A549 (cell line): Measurements from ENCODE around the gene LRRC17.

Source experiments
- EP300 ChIP-seq, 2 experiments: fragments of >200 bp; sonication (Bioruptor Twin); formaldehyde crosslinking; IDR thresholded peaks; 2 replicates in 1 of 2; 3 replicates in 1 of 2; pipeline ENCODE4 v1.6.1; 2016 to 2017
- FOSL2 ChIP-seq, 2 experiments: fragments of 450-650 bp in 1 of 2; fragments of >200 bp in 1 of 2; sonication (Bioruptor Twin) in 1 of 2; formaldehyde crosslinking; IDR thresholded peaks; 2 replicates each; pipeline versions ENCODE4 v1.5.0 to v1.6.1; 2016 to 2020; ENCODE audit warnings: mild to moderate bottlenecking in 1 of 2, moderate library complexity in 1 of 2
- HOXB5 ChIP-seq: fragments of 250-450 bp; sonication (Bioruptor Pico); IDR thresholded peaks from 2 replicates; pipeline ENCODE4 v1.5.0; 2020; ENCODE audit warnings: mild to moderate bottlenecking, moderate library complexity
- KDM1A ChIP-seq: fragments of 200-600 bp; sonication (generic); IDR thresholded peaks from 2 replicates; pipeline ENCODE4 v1.6.1; 2016; ENCODE audit warnings: low read depth, mild to moderate bottlenecking
- KDM5A ChIP-seq: fragments of 200-600 bp; sonication (generic); IDR thresholded peaks from 2 replicates; pipeline ENCODE4 v1.6.1; 2016; ENCODE audit warnings: antibody characterized with exemption, mild to moderate bottlenecking
- MYC ChIP-seq: IDR thresholded peaks from 2 replicates; pipeline ENCODE4 v1.6.1; 2012; ENCODE audit warnings: mild to moderate bottlenecking, inconsistent platforms, low read length, improper control_type of control experiment, borderline replicate concordance
- POLR2A ChIP-seq: IDR thresholded peaks from 2 replicates; pipeline ENCODE4 v1.6.1; 2012; ENCODE audit warnings: mild to moderate bottlenecking, low read length
- POLR2AphosphoS2 ChIP-seq: conservative IDR thresholded peaks from 2 replicates; pipeline ENCODE4 v1.6.1; 2012; ENCODE audit warnings: low read length, improper control_type of control experiment, inconsistent platforms
- RNF2 ChIP-seq: fragments of 200-600 bp; sonication (generic); IDR thresholded peaks from 2 replicates; pipeline ENCODE4 v1.6.1; 2016; ENCODE audit warnings: low read depth, mild to moderate bottlenecking, antibody characterized with exemption, moderate library complexity, borderline replicate concordance
- ZC3H11A ChIP-seq: fragments of 450-650 bp; IDR thresholded peaks from 2 replicates; pipeline ENCODE4 v1.6.1; 2014; ENCODE audit warnings: antibody characterized with exemption, mild to moderate bottlenecking
- ZFP36 ChIP-seq: fragments of 450-650 bp; IDR thresholded peaks from 2 replicates; pipeline ENCODE4 v1.6.1; 2014; ENCODE audit warnings: borderline replicate concordance; ENCODE audit not compliant: partially characterized antibody
- TF ChIP-seq, protein P1 (sequence below): fragments of >200 bp; sonication (Bioruptor Twin); formaldehyde crosslinking; IDR thresholded peaks from 3 replicates; pipeline ENCODE4 v1.5.1; 2016
- TF ChIP-seq, protein P2 (sequence below): fragments of 250-450 bp; sonication (Bioruptor Pico); IDR thresholded peaks from 2 replicates; pipeline ENCODE4 v1.5.0; 2021; ENCODE audit warnings: mild to moderate bottlenecking, moderate library complexity, borderline replicate concordance
- TF ChIP-seq, protein P3 (sequence below): IDR thresholded peaks from 2 replicates; pipeline ENCODE4 v1.6.1; 2012

DNA sequence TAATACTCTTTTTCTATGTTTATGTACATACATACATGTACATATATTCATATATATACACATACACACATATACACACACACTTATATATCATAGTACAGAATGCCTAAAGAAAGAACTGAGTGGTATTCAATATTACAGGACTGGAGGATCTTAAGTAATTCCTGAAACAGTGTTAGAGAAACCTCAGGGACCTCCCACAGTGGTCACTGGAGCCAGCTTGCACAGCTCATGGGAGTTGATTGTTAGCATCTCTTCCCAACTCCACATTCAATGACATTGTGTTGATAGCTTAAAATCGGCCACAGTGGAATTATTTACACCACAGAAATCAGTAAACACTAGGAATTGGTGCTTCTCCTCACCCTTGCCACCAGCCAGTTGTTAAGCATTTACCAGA is 6.0 kb downstream of the LRRC17 start:
- TF ChIP-seq KDM1A (no peak), RNF2 (no peak), POLR2A (no peak), MYC (no peak), HOXB5 (CRISPR knock-in tag) (no peak), ZFP36 (no peak), POLR2AphosphoS2 (no peak), EP300 (IDR thresholded peaks at IDR 0.05) (no peak), FOSL2 (IDR thresholded peaks at IDR 0.05) (no peak), FOSL2 (CRISPR knock-in tag; IDR thresholded peaks at IDR 0.05) (no peak), KDM5A (no peak), ZC3H11A (no peak)
- TF ChIP-seq, protein P1, sequence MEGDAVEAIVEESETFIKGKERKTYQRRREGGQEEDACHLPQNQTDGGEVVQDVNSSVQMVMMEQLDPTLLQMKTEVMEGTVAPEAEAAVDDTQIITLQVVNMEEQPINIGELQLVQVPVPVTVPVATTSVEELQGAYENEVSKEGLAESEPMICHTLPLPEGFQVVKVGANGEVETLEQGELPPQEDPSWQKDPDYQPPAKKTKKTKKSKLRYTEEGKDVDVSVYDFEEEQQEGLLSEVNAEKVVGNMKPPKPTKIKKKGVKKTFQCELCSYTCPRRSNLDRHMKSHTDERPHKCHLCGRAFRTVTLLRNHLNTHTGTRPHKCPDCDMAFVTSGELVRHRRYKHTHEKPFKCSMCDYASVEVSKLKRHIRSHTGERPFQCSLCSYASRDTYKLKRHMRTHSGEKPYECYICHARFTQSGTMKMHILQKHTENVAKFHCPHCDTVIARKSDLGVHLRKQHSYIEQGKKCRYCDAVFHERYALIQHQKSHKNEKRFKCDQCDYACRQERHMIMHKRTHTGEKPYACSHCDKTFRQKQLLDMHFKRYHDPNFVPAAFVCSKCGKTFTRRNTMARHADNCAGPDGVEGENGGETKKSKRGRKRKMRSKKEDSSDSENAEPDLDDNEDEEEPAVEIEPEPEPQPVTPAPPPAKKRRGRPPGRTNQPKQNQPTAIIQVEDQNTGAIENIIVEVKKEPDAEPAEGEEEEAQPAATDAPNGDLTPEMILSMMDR = no peak
- TF ChIP-seq, protein P2, sequence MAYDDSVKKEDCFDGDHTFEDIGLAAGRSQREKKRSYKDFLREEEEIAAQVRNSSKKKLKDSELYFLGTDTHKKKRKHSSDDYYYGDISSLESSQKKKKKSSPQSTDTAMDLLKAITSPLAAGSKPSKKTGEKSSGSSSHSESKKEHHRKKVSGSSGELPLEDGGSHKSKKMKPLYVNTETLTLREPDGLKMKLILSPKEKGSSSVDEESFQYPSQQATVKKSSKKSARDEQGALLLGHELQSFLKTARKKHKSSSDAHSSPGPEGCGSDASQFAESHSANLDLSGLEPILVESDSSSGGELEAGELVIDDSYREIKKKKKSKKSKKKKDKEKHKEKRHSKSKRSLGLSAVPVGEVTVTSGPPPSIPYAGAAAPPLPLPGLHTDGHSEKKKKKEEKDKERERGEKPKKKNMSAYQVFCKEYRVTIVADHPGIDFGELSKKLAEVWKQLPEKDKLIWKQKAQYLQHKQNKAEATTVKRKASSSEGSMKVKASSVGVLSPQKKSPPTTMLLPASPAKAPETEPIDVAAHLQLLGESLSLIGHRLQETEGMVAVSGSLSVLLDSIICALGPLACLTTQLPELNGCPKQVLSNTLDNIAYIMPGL (CRISPR knock-in tag) = no peak
- TF ChIP-seq, protein P3, sequence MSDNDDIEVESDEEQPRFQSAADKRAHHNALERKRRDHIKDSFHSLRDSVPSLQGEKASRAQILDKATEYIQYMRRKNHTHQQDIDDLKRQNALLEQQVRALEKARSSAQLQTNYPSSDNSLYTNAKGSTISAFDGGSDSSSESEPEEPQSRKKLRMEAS = no peak
